ENCODE measurements around the gene COBLL1.

GRCh38 chr2:164675687-164676086 is 165.9 kb downstream of the COBLL1 start:
- no peak for TF ChIP-seq CTCF (IDR thresholded peaks at IDR 0.05)
- TF ChIP-seq POLR2A (IDR thresholded peaks at IDR 0.05) = no peak
